ENCODE results near the gene SMIM9.
"Not testable (repeated sequence)": the region's sequence is repeated elsewhere in the genome, so short reads cannot be mapped to it uniquely, and the experiment has no call there.

Gene SMIM9

DNA sequence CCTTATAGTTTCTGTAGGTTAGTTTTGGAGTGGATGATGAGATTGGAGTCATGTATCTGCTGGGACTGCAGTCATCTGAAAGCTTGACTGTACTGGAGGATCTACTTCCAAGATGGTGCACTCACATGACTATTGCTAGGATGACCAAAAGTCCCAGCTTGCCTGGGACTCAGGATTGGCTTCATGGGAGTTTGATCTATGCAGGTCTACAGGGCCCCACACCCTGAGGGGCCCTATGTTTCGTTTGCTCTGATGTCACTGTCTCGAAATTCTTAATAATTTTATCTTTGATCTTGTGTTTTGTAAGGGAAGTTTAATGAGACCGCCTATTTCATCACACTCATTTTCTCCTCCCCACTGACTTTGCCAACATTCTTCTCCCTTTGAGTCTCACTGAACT, at the start of gene SMIM9:
Gene SMIM9 (minus strand): TSS at position 101 of the 400 bp plus-strand sequence. CDS start 3,806 bp downstream, outside the sequence.
- no peak for DNase-seq (ENCODE audit: low spot score)

DNA sequence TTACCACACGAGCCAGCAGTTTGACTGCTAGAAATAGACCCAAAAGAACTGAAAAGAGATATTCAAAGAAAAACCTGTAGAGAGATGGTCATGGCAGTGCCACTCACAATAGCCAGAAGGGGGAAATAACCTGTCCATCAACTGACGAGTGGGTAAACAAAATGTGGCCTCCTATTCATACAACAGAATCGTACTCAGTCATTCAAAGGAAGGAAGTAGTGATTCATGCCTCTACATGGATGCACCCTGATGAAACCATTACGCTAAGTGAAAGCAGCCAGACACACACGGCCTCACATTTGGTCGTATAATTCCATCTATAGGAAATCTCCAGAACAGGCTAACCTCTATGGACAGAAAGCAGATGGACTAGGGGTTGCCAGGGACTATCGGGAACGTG, 49.6 kb upstream of the SMIM9 start:
- DNase-seq (ENCODE audit: low spot score): not testable (repeated sequence)

DNA sequence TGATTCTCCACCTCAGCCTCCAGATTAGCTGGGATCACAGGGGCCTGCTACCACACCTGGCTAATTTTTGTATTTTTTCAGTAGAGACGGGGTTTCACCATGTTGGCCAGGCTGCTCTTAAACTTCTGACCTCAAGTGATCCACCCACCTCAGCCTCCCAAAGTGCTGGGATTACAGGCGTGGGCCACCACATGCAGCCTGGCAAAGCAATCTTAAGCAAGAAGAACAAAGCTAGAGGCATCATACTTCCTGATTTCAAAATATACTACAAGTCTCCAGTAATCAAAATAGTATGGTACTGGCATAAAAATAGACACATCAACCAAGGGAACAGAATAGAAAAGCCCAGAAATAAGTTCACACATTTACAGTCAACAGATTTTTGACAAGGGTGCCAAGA, 38.9 kb upstream of the SMIM9 start:
- DNase-seq (ENCODE audit: low spot score): no peak

DNA sequence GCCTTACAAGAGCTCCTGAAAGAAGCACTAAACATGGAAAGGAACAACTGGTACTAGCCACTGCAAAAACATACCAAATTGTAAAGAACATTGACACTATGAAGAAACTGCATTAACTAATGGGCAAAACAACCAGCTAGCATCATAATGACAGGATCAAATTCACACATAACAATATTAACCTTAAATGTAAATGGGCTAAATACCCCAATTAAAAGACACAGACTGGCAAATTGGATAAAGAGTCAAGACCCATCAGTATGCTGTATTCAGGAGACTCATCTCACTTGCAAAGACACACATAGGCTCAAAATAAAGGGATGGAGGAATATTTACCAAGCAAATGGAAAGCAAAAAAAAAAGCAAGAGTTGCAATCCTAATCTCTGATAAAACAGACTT, 34.1 kb upstream of the SMIM9 start:
- DNase-seq (ENCODE audit: low spot score): not testable (repeated sequence)

DNA sequence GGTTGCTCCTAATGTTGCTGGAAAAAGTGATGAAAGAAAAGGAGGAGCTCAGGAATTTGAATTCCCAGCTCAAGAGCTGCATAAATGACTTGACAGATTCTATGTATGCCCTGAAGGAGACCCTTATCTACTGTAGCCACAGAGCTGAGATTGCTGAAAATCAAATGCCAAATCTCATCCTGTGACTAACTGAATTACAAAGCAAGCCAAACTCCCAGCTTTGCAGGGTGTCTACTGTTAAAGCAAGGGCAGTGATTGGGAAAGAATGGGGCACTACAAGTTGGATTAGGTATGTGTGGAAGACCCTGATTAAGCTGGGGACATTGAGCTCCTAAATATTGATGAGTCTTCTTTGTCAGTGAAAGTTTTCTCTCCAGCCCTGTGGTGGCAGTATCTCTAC, 20.8 kb upstream of the SMIM9 start:
- no peak for DNase-seq (ENCODE audit: low spot score)

DNA sequence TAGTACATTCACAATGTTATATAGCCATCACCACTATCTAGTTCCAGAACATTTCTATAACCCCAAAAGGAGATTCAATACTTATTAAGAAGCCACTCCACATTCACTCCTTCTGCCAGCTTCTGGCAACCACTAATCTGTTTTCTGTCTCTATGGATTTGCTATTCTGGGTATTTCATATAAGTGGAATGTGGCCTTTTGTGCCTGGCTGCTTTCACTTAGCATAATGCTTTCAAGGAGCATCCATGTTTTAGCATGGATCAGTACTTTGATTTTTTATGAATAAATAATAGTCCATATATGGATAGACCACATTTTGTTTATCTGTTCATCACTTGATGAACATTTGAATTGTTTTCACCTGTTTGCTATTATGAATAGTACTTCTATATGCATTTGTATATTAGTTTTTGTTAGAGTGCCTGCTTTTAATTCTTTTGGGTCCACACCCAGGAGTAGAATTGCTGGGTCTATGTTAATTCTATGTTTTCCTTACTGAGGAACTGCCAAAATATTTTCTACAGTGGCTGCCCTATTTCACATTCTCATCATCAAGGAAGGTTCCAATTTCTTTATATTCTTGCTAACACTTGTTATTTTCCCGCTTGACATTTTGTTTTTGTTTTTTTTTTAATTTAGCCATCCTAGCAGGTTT, 16.6 kb upstream of the SMIM9 start:
- no peak for DNase-seq (ENCODE audit: low spot score)

DNA sequence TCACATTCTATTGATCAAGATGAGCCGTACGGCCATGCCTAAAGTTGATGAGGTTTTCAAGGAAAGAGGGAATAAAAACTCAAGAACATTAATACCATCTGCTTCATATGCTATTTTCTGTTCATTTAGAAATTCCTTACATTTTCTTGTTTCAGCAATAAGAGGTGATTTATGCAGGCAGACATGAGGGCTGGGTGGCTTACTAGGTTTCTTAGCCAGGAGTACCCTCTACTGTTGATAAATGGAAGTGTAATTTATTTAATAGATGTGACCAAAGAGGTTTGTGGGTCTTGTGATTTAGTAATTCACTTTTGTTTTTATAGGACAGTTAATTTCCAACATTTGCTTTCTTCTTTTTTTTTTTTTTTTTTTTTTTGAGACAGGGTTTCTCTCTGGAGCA, 6.4 kb upstream of the SMIM9 start:
- peak; percentile 75 for DNase-seq (ENCODE audit: low spot score)

DNA sequence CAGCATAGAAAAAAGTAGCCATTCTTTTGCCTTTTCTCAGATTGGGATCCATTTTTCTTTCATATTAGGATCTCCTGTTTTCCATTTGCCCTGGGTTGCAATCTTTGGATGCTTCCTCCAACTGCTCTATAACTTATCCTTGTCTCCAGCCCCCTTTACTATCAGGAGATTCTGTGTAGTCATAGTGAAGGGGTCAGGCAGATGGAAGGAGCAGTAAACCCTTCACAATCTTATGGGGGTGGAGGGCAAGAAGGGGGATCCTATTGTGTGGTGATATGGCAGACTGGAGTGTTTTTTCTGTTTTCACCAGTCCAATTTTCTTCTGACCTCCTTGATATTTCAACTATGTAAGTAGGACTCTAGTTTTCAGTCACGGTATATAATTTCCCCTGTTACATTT, 1.7 kb upstream of the SMIM9 start:
- DNase-seq (ENCODE audit: low spot score): no peak

DNA sequence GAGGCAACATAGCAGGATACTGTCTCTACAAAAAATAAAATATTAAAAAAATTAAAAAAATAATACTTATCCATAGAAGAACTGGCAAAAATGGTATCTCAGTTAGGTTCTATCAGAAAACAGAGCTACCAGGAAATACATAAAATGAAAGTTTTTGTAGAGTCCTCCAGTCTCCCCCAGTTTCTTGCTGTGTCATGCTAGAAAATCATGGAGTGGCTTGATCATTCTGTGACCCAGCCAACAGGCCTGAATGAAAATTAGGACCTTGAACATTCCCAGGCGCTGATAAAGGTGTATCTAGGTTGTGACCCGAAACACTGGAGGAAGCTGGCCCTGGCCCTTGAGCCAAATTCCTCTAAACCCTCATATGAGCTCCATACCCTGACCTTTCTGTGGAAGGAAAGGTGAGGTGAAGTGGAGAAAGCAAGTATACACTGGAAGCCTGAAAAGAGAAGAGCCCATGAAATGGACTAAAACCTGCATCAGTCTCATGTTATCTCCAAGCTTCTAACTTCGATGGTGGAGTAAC, 652 bp downstream of the SMIM9 start:
- DNase-seq (ENCODE audit: low spot score): no peak

DNA sequence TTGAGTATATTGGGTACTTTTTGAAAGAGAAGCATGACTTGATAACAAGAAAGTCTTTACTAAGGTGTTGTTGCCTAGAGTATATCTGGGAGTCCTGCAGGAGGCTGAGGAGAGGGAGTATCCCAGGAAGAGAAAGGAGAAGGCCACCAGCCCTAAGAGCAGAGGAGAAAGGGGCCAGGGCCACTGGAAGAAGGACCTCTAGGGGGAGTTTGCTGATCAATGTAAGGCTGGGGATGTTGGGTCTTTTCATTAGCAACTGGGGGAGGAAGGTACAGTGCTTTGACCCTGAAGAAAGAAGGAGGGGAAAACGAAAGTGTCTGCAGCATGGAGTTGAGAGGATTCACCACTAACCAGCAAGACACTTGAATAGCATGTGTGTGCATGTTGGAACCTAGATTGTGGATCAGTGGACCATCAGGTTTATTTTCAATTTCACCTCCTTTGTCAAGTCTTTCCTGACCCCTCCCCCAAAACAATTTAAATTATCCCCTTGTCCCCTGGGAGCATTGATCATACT, 4.5 kb downstream of the SMIM9 start:
- no peak for DNase-seq (ENCODE audit: low spot score)

DNA sequence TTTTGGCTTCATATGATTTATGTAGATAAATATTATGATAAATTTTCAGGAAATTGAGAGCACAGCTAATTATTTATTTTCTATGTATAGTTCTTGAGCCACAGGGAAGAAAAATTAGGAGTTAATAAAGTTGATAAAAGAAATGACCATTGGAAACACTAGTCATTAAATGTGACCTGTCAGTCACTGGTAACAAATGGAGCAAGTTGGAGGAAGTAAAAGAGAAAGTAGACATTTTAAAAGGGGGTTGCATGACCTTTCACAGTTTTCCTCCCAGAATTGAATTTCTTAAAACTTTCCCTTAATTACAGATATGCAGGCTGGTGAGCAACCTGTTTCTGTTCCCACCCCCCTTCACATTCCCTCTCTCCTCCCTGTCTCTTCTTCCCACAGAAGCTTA, 5.3 kb downstream of the SMIM9 start:
- DNase-seq (ENCODE audit: low spot score): no peak

DNA sequence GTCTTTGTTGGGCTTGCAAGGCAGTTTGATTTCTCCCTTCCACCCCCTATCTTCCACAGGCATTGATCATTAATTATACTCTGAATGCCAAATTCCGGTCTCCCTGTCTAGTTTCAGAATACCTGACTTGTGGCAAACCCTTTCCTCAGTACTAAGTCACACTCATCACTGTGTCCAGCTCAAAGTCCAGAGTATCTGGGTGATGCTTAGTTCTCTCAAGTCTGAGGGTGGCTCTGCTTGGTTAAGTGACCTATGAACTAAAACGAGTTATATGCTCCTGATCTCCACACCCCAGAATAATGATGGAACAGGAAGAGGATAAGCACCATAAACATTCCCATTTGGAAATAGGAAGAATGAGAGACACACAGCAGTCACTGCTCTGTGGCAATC, 6.5 kb downstream of the SMIM9 start:
- no peak for DNase-seq (ENCODE audit: low spot score)

DNA sequence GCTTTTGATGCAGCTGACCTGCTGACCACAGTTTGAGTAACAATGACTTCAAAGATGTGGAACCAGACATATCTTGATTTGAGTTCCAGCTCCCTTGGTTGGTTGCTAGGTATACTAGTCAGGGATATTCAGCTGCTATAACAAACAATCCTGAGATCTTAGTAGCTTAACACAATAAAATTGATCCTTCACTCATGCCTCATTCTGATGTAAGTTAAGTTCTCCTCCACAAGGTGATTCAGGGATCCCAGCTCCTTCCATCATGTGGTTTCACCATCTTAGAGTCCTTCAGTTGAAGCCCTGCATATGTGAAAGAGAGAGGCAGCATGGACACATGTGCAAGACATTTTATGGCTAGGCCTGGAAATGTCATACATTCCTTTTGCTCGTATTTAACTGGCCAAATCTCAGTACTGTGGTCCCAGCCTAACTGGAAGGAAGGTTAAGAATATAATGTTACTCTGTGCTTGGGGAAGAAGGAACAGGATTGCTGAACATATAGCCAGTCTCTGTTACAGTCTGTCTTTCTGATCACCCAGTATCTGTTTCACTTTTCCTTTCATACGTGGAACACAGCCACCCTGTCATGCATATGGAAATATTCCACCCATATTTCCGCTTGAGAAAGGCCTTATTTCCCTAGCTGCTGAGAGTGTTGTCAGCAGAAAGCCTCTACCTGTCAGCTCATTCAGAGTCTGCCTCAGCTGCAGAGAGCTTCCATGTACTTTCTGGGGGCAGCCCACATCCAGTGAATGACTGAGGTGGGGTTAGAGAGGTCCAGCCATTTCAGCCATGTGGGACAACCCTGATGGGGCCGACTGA, 7.1 kb downstream of the SMIM9 start:
- DNase-seq (ENCODE audit: low spot score): no peak

DNA sequence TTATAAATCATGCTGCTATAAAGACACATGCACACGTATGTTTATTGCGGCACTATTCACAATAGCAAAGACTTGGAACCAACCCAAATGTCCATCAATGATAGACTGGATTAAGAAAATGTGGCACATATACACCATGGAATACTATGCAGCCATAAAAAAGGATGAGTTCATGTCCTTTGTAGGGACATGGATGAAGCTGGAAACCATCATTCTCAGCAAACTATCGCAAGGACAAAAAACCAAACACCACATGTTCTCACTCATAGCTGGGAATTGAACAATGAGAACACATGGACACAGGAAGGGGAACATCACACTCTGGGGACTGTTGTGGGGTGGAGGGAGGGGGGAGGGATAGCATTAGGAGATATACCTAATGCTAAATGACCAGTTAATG, 8.9 kb downstream of the SMIM9 start:
- not testable (repeated sequence) for DNase-seq (ENCODE audit: low spot score)

DNA sequence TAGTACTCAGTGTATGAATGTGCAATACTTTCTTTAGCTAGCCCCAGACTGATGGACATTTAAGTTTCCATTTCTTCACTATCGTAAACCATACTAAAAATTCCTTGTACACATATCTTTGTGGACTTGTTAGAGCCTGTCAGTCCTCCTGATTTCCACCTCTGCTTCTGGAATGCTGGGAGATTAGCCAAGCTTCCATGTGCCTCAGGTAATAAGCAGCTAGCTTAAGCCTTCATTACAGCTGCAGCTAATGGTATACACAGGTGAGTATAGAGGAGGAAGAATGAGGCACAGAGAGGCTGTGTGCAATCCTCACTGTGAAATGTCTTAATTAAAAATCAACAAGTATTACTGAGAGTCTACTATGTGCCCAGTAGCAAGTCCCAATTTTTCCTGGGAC, 9.8 kb downstream of the SMIM9 start:
- DNase-seq (ENCODE audit: low spot score): no peak

DNA sequence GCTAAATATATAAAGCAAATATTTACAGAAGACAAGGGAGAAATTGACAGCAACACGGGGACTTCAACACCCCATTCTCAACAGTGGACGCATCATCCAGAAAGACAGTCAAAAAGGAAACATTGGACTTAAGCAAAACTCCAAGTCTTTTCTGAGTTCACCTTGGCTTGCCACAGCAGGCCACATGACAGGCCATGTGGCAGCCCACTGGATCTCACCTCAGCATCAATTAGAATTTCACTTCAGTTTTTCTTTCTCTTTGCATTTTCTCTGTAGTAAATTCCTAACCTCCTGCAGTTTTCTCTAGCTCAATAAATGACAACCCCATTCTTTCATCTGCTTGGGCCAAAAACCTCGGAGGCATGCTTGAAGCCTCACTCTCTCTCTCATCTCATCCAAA, 12.4 kb downstream of the SMIM9 start:
- DNase-seq (ENCODE audit: low spot score): no peak

DNA sequence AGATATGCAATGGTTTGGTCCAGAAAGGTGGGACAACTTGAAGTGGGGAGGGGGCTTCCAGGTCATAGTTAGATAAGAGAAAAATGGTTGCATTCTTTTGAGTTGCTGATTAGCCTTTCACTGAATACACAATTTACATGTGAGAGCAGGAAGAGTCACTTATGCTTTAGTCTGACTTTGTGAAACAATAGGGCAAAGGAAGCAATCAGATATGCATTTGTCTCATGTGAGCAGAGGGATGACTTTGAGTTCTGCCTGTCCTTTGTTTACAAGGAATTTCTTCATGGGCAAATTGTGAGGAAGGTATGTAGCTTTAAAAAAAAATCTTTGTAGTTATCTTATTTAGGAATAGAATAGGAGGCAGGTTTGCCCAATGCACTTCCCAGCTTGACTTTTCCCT, 12.9 kb downstream of the SMIM9 start:
- no peak for DNase-seq (ENCODE audit: low spot score)

DNA sequence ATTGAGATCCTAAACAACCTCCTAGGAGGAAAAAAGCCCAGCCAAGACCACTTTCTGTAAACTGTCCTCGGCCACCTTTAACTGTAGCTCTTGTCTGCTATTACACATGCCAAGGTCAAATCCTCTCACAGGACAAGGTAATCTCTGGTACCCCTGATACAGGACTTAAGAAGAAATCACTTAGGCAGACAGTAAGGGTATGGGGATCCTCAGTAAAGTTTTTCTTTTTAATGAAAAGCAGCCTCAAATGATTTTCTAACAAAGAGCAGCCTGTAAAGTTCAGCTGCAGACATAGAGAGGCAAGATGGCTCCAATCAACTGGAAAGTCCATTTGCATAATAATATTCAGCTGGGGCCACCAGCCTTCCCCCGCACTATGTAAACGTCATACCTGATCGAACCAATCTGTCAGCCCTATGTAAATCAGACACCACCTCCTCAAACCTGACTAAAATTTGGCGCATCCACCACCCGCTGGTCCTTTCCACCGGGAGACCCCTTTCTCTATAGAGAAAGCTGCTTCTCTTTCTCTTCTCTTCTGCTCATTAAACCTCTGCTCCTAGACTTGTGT, 14.6 kb downstream of the SMIM9 start:
- DNase-seq (ENCODE audit: low spot score): no peak

DNA sequence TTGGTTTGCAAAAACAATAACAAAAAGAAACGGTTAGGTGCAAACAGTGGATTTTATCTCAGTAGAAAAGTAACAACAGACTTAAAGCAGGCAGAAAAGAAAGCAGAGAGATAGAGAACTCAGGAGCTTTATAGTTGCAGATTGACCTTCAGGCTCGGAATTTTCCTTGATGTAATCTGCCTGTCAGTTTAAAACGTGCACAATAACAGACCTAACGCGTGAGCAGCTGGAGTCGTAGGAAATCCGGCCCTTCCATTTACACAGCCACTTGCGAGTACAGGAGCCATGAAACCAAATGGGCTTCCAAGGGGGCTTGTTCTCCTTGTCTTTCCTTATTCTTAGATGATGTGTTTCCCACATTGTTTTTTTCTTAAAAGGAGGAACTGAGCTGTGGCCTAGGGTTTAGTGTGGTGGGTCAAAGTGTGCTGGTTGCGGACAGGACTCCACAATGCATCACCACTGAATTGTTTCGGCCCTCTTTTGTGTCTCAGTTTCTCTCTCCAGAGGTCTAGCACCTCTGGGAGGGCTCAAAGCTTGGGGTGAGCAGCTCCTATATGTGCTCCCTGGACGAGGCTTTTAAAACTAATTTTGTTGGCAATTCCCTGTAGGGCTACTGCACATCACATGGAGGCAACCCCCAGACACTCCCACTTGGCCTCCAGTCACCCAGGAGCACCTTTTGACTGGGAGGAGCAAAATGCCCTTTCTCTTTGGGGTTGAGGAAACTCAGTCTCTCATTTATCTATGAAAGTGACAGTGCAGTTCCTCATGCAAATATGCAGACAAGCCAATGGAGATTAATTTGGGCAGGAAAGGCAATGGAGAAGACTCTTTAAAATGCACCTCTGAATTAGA, 15.3 kb downstream of the SMIM9 start:
- DNase-seq (ENCODE audit: low spot score): peak; percentile 34

DNA sequence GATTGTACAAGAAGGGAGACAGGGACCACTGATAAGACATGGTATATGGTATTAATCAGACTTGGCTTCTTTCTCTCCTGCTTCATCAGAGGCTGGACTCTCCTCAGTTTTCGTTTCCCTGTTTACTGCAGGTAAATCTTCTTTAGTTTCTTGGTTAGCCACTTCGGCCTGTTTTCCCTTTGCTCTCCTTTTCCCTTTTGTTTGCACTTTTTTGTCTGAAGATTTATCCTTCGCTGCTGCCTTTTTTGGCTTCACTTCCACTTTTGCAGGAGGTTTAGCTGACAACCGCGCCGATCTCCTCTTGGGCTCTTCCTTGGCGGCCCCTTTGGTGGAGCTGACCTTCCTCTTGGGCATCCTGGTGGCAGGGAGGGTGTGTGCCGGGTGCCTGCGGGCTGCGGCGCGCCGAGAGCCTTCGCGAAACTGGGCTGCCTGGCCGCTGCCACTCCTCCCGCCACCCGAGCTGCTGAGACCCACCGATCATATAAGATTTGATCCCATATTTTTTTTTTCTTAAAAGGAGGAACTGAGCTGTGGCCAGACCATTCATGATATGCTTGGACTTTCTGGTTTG, 17.3 kb downstream of the SMIM9 start:
- not testable (repeated sequence) for DNase-seq (ENCODE audit: low spot score)

DNA sequence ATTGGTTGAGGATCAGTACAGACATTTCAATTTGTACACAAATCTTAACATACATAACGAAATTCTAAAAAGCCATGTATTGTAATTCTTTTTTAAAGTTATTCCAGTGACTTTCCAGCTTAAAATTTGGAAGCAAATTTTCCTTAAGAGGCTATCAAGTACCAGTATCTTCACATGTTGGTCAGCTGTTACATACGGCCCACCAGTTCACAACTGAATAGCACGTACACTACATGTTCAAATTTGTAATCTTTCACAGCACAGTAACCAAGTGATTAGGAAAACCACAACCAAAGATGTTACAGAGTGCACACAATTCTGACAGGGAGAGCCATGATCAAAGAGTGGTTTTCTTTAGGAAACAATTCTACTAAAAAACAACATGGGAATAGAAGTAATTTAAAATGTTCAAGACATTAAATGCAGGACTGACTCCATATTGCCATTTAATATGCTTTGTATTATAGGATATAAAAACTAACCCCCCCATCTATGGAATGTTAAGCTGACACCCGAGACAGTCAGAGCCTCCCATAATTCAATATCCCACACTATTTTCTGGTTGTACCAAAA, 18.1 kb downstream of the SMIM9 start:
- DNase-seq (ENCODE audit: low spot score): not testable (repeated sequence)
